ENCODE results near the gene DYRK1A.
"Not testable (repeated sequence)": the region's sequence is repeated elsewhere in the genome, so short reads cannot be mapped to it uniquely, and the experiment has no call there.

The DYRK1A gene

GRCh38 chr21:37366482-37367316 lies at the start of gene DYRK1A:
Gene DYRK1A (plus strand): TSS chr21:37366773. CDS start chr21:37420375, 53,602 bp downstream.
- H3K4me3 ChIP-seq (ENCODE audit: low read depth, low read length), result peak within 1 kb of the TSS; percentile 93
- H3K9me3 ChIP-seq (ENCODE audit: control insufficient read depth, low read length), result no peaks in the 10 kb centered on the region
- H3K27me3 ChIP-seq (ENCODE audit: control insufficient read depth, insufficient read depth, low read length), result no peaks in the 10 kb centered on the region
- H2AFZ ChIP-seq, result peak within 1 kb of the TSS; percentile 86
- no peaks in the 10 kb centered on the region for H3K36me3 ChIP-seq (ENCODE audit: control insufficient read depth, insufficient read depth, low read length)
- H3K79me2 ChIP-seq, result peaks cover 24% of the 10 kb centered on the region
- TF ChIP-seq CTCF (IDR thresholded peaks at IDR 0.05), result no peak
- peak within 1 kb of the TSS; percentile 98 for H3K9ac ChIP-seq
- H3K4me1 ChIP-seq, result peaks cover 3% of the 10 kb centered on the region
- peak within 1 kb of the TSS; percentile 74 for H3K4me2 ChIP-seq (ENCODE audit: low read length)
- H3K27ac ChIP-seq, result peak within 1 kb of the TSS; percentile 100

- Histone ChIP-seq H2AFZ (no peak overlapping the region), H3K9ac (no peak overlapping the region), H3K27me3 (ENCODE audit: control insufficient read depth, insufficient read depth, low read length) (no peaks in the 10 kb centered on the region), H3K9me3 (ENCODE audit: control insufficient read depth, low read length) (no peaks in the 10 kb centered on the region), H3K27ac (no peak overlapping the region), H3K36me3 (ENCODE audit: control insufficient read depth, insufficient read depth, low read length) (no peaks in the 10 kb centered on the region), H3K79me2 (no peaks in the 10 kb centered on the region), H3K4me3 (ENCODE audit: low read depth, low read length) (no peak overlapping the region), H3K4me2 (ENCODE audit: low read length) (no peak overlapping the region), H3K4me1 (no peaks in the 10 kb centered on the region)
- TF ChIP-seq CTCF (IDR thresholded peaks at IDR 0.05), result no peak
Observed at GRCh38 chr21:37319551-37319950, 47.0 kb upstream of the DYRK1A start.

- no peak for TF ChIP-seq CTCF (IDR thresholded peaks at IDR 0.05)
- H3K4me1 ChIP-seq, result no peaks in the 10 kb centered on the region
Observed at GRCh38 chr21:37322084-37322483, 44.5 kb upstream of the DYRK1A start.

GRCh38 chr21:37324558-37324957 lies 42.0 kb upstream of the DYRK1A start:
- Histone ChIP-seq H3K4me1 (no peaks in the 10 kb centered on the region), H3K79me2 (no peaks in the 10 kb centered on the region), H3K4me3 (ENCODE audit: low read depth, low read length) (no peak overlapping the region), H3K36me3 (ENCODE audit: control insufficient read depth, insufficient read depth, low read length) (no peaks in the 10 kb centered on the region), H3K4me2 (ENCODE audit: low read length) (no peak overlapping the region), H3K27me3 (ENCODE audit: control insufficient read depth, insufficient read depth, low read length) (no peaks in the 10 kb centered on the region), H3K9me3 (ENCODE audit: control insufficient read depth, low read length) (no peaks in the 10 kb centered on the region), H3K9ac (no peak overlapping the region), H2AFZ (no peak overlapping the region), H3K27ac (no peak overlapping the region)
- TF ChIP-seq CTCF (IDR thresholded peaks at IDR 0.05), result no peak

More at GRCh38 chr21:37322084-37322483, 44.5 kb upstream of the DYRK1A start:
- Histone ChIP-seq H3K9ac (no peak overlapping the region), H3K9me3 (ENCODE audit: control insufficient read depth, low read length) (no peaks in the 10 kb centered on the region), H2AFZ (no peak overlapping the region), H3K4me3 (ENCODE audit: low read depth, low read length) (no peak overlapping the region), H3K36me3 (ENCODE audit: control insufficient read depth, insufficient read depth, low read length) (no peaks in the 10 kb centered on the region), H3K27me3 (ENCODE audit: control insufficient read depth, insufficient read depth, low read length) (no peaks in the 10 kb centered on the region), H3K4me2 (ENCODE audit: low read length) (no peak overlapping the region), H3K79me2 (no peaks in the 10 kb centered on the region), H3K27ac (no peak overlapping the region)

- H3K4me1 ChIP-seq; H3K9ac ChIP-seq; H3K4me2 ChIP-seq (ENCODE audit: low read length); H3K4me3 ChIP-seq (ENCODE audit: low read depth, low read length); H3K27me3 ChIP-seq (ENCODE audit: control insufficient read depth, insufficient read depth, low read length); H3K27ac ChIP-seq; H3K9me3 ChIP-seq (ENCODE audit: control insufficient read depth, low read length); H2AFZ ChIP-seq; H3K36me3 ChIP-seq (ENCODE audit: control insufficient read depth, insufficient read depth, low read length); H3K79me2 ChIP-seq: not testable (repeated sequence)
Observed at GRCh38 chr21:37328147-37328546, 38.4 kb upstream of the DYRK1A start.

Data from parathyroid adenoma (tissue), 2 donors.